HG02798 (cell line): ENCODE results near the gene MSI1.
"Not testable (repeated sequence)": the region's sequence is repeated elsewhere in the genome, so short reads cannot be mapped to it uniquely, and the experiment has no call there.

Experiments used
- ATAC-seq: cut with Tn5 transposase; IDR thresholded peaks from one replicate; pipeline ENCODE4 v1.9.1; 2021; ENCODE audit warnings: mild to moderate bottlenecking; ENCODE audit not compliant: unreplicated experiment, poor library complexity

Gene MSI1

GRCh38 chr12:120358412-120359100 lies 10.4 kb downstream of the MSI1 start:
- ATAC-seq: no peak

GRCh38 chr12:120357104-120357503 lies 11.9 kb downstream of the MSI1 start:
- ATAC-seq: no peak

- peak; percentile 64 for ATAC-seq
Observed at GRCh38 chr12:120356567-120357030, 12.4 kb downstream of the MSI1 start.

GRCh38 chr12:120353556-120354317 lies 15.2 kb downstream of the MSI1 start:
- ATAC-seq: no peak

- ATAC-seq: no peak
Observed at GRCh38 chr12:120353136-120353535, 15.8 kb downstream of the MSI1 start.

GRCh38 chr12:120352117-120352516 lies 16.8 kb downstream of the MSI1 start:
- ATAC-seq: no peak

GRCh38 chr12:120350576-120351350 lies 18.2 kb downstream of the MSI1 start:
- no peak for ATAC-seq

- no peak for ATAC-seq
Observed at GRCh38 chr12:120347766-120348165, 21.2 kb downstream of the MSI1 start.

- ATAC-seq: no peak
Observed at GRCh38 chr12:120346681-120347080, 22.3 kb downstream of the MSI1 start.

GRCh38 chr12:120346031-120346430 lies 22.9 kb downstream of the MSI1 start:
- no peak for ATAC-seq

GRCh38 chr12:120343692-120344091 lies 25.3 kb downstream of the MSI1 start:
- no peak for ATAC-seq

- no peak for ATAC-seq
Observed at GRCh38 chr12:120343039-120343537, 25.9 kb downstream of the MSI1 start.

- ATAC-seq: no peak
Observed at GRCh38 chr12:120342175-120343038, 26.6 kb downstream of the MSI1 start.

GRCh38 chr12:120339256-120339655 lies 29.7 kb downstream of the MSI1 start:
- ATAC-seq: no peak

- no peak for ATAC-seq
Observed at GRCh38 chr12:120337730-120338129, 31.2 kb downstream of the MSI1 start.

GRCh38 chr12:120336392-120336791 lies 32.6 kb downstream of the MSI1 start:
- not testable (repeated sequence) for ATAC-seq

GRCh38 chr12:120335447-120335846 lies 33.5 kb downstream of the MSI1 start:
- not testable (repeated sequence) for ATAC-seq

- no peak for ATAC-seq
Observed at GRCh38 chr12:120332523-120332922, 36.4 kb downstream of the MSI1 start.

- ATAC-seq: no peak
Observed at GRCh38 chr12:120332041-120332440, 36.9 kb downstream of the MSI1 start.

- no peak for ATAC-seq
Observed at GRCh38 chr12:120331390-120331789, 37.6 kb downstream of the MSI1 start.
